Measurements from ENCODE around the gene AGMO. TPM values are rescaled to one million over a fixed set of nuclear protein-coding genes. Genes with fewer than 3 reads are reported as not detected.

Gene AGMO
- polyA plus RNA-seq, 3 donors = not detected

DNA sequence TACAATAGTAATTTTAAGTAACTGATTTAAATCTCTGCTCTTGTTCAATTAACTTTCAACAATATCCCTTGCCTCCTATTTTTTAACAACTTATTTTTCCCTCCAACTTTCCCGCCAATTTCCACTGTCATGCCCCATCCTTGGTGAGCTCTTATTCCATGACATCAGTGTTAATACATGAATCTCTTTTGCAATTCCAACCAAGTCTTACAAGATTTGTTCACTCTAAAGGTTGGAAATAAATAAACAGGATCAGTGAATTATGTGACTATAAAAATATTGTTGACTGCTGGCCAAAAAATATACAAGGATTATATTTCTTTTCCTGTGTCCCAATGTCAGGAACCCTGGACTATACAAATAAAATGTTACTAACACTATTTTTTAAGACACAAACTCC is 21.0 kb upstream of the AGMO start:
- Histone ChIP-seq H3K9me3 (replicated peaks in 1 of 2; ENCODE audit: control insufficient read depth in 1 of 2, insufficient read depth in 1 of 2, low read length in 2 of 2) (peaks cover 7 to 11% of the 10 kb centered on the region in 2 donors), H3K9ac (ENCODE audit: insufficient read depth, low read length, poor library complexity, severe bottlenecking) (no peak overlapping the region), H2AFZ (ENCODE audit: insufficient read depth, low read depth, low read length, poor library complexity, severe bottlenecking) (no peak overlapping the region), H3K4me2 (replicated peaks; ENCODE audit: extremely low read depth, low read length, poor library complexity, severe bottlenecking) (no peak overlapping the region), H3K36me3 (replicated peaks in 1 of 2; ENCODE audit: control insufficient read depth in 1 of 2, insufficient read depth in 2 of 2, low read length in 2 of 2) (no peaks in the 10 kb centered on the region), H4K20me1 (ENCODE audit: insufficient read depth, low read length) (no peaks in the 10 kb centered on the region), H3K79me2 (ENCODE audit: insufficient read depth, low read length) (no peaks in the 10 kb centered on the region), H3K4me1 (ENCODE audit: control insufficient read depth in 1 of 2, insufficient read depth in 2 of 2, low read length in 2 of 2) (no peaks in the 10 kb centered on the region), H3K4me3 (replicated peaks in 1 of 3; ENCODE audit: low read depth in 2 of 3, low read length in 3 of 3) (no peak overlapping the region), H3K27ac (ENCODE audit: low read depth in 1 of 2, low read length in 2 of 2) (no peak overlapping the region), H3K27me3 (ENCODE audit: control insufficient read depth in 2 of 2, insufficient read depth in 2 of 2, low read length in 2 of 2) (no peaks in the 10 kb centered on the region)
- no peaks in the 10 kb centered on the region for H3K4me1 Mint-ChIP-seq
- peaks cover 3 to 11% (median 9%) of the 10 kb centered on the region in 7 donors for H3K9me3 Mint-ChIP-seq
- H3K36me3 Mint-ChIP-seq = no peaks in the 10 kb centered on the region
- DNase-seq = no peak
- H3K27me3 Mint-ChIP-seq (ENCODE audit: low read depth in 3 of 3) = no peaks in the 10 kb centered on the region
- no peak overlapping the region for H3K4me3 Mint-ChIP-seq
- TF ChIP-seq, protein P1, sequence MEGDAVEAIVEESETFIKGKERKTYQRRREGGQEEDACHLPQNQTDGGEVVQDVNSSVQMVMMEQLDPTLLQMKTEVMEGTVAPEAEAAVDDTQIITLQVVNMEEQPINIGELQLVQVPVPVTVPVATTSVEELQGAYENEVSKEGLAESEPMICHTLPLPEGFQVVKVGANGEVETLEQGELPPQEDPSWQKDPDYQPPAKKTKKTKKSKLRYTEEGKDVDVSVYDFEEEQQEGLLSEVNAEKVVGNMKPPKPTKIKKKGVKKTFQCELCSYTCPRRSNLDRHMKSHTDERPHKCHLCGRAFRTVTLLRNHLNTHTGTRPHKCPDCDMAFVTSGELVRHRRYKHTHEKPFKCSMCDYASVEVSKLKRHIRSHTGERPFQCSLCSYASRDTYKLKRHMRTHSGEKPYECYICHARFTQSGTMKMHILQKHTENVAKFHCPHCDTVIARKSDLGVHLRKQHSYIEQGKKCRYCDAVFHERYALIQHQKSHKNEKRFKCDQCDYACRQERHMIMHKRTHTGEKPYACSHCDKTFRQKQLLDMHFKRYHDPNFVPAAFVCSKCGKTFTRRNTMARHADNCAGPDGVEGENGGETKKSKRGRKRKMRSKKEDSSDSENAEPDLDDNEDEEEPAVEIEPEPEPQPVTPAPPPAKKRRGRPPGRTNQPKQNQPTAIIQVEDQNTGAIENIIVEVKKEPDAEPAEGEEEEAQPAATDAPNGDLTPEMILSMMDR (IDR thresholded peaks at IDR 0.05) = no peak
- WGBS (ENCODE audit: insufficient coverage) = 100% methylated on average over 1 of the region's 1 CpG
- no peak overlapping the region for H3K27ac Mint-ChIP-seq
- intact Hi-C loops (cut with micrococcal nuclease) = no loop called here

DNA sequence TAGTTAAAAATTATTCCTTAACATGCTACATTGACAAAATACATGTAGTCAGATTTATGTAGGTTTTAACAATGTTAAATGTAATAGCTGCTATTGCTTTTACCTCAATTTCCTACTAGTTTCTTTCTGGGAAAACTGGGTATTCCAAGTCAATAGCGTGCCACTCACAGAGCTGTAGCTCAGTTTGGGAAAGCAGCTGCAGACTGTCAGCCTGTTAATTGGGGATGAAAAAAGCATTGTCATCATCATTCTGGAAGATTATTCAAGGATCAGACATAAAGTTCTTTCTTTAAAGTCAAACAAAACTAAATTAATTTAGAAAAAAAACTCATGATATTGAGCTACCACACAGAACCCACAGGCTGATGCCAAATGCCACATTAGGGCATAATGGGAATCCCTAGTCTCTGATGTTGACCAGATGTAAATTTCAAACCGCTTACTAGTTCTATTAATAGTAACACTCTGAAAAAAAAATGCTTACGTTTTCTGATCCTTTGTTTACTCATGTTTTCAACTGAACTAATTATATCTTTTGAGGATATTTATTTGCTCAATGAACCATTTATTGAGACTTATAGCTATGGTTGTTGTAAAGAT is 19.6 kb upstream of the AGMO start:
- H3K27me3 ChIP-seq (ENCODE audit: control insufficient read depth in 2 of 2, insufficient read depth in 2 of 2, low read length in 2 of 2) = no peaks in the 10 kb centered on the region
- H4K20me1 ChIP-seq (ENCODE audit: insufficient read depth, low read length) = no peaks in the 10 kb centered on the region
- no CpG with 5 or more reads among the region's 3 CpGs for WGBS (ENCODE audit: insufficient coverage)
- no peak overlapping the region for H3K4me3 ChIP-seq (replicated peaks in 1 of 3; ENCODE audit: low read depth in 2 of 3, low read length in 3 of 3)
- Mint-ChIP-seq H3K4me3 (no peak overlapping the region), H3K9me3 (peaks cover 4 to 9% (median 6%) of the 10 kb centered on the region in 7 donors), H3K36me3 (no peaks in the 10 kb centered on the region), H3K27me3 (ENCODE audit: low read depth in 3 of 3) (no peaks in the 10 kb centered on the region), H3K4me1 (no peaks in the 10 kb centered on the region), H3K27ac (no peak overlapping the region)
- TF ChIP-seq, protein P1 (IDR thresholded peaks at IDR 0.05) = no peak
- no peaks in the 10 kb centered on the region for H3K79me2 ChIP-seq (ENCODE audit: insufficient read depth, low read length)
- intact Hi-C loops (cut with micrococcal nuclease) = no loop called here
- no peak overlapping the region for H3K4me2 ChIP-seq (replicated peaks; ENCODE audit: extremely low read depth, low read length, poor library complexity, severe bottlenecking)
- H3K4me1 ChIP-seq (ENCODE audit: control insufficient read depth in 1 of 2, insufficient read depth in 2 of 2, low read length in 2 of 2) = no peaks in the 10 kb centered on the region
- H3K9me3 ChIP-seq (replicated peaks in 1 of 2; ENCODE audit: control insufficient read depth in 1 of 2, insufficient read depth in 1 of 2, low read length in 2 of 2) = peaks cover 7 to 9% of the 10 kb centered on the region in 2 donors
- no peak overlapping the region for H2AFZ ChIP-seq (ENCODE audit: insufficient read depth, low read depth, low read length, poor library complexity, severe bottlenecking)
- no peaks in the 10 kb centered on the region for H3K36me3 ChIP-seq (replicated peaks in 1 of 2; ENCODE audit: control insufficient read depth in 1 of 2, insufficient read depth in 2 of 2, low read length in 2 of 2)
- DNase-seq = no peak
- no peak overlapping the region for H3K9ac ChIP-seq (ENCODE audit: insufficient read depth, low read length, poor library complexity, severe bottlenecking)
- no peak overlapping the region for H3K27ac ChIP-seq (ENCODE audit: low read depth in 1 of 2, low read length in 2 of 2)
